MCF 10A (cell line): ENCODE measurements around the gene RGS3. TPM values are rescaled to one million over a fixed set of nuclear protein-coding genes. Genes with fewer than 3 reads are reported as not detected.

Experiments
- BruUV-seq: library from RNA; stranded (reverse); fragments of 400-500 nt; replicated peaks from 2 replicates; lab custom pipeline; 2021; lab: Mats Ljungman, UMichigan
- CTCF ChIA-PET: fragments of 300-600 bp; sonication (Branson Sonifier 250); formaldehyde crosslinking; extraction: SDS; loops from one replicate; lab custom pipeline; 2021; ENCODE audit warnings: antibody characterized with exemption, inconsistent platforms; lab: Yijun Ruan, JAX
- POLR2A ChIA-PET: fragments of 300-600, 350-650 bp; sonication (Branson Sonifier 250); formaldehyde crosslinking; extraction: SDS; loops from one replicate; lab custom pipeline; 2020; ENCODE audit warnings: antibody characterized with exemption, inconsistent platforms; lab: Yijun Ruan, JAX
- DNase-seq: peaks from one replicate; pipeline ENCODE4 v3.0.0-alpha.2; 2018; ENCODE audit not compliant: unreplicated experiment
- H3K27ac Mint-ChIP-seq: one replicate; pipeline ENCODE4 v1.8.0; 2022; ENCODE audit warnings: mild to moderate bottlenecking, low read depth, mixed read lengths; ENCODE audit not compliant: unreplicated experiment
- H3K27me3 Mint-ChIP-seq: one replicate; pipeline ENCODE4 v1.8.0; 2022; ENCODE audit warnings: mixed read lengths; ENCODE audit not compliant: insufficient read depth, unreplicated experiment
- H3K36me3 Mint-ChIP-seq: one replicate; pipeline ENCODE4 v1.8.0; 2022; ENCODE audit warnings: mild to moderate bottlenecking, moderate library complexity, mixed read lengths; ENCODE audit not compliant: insufficient read depth, unreplicated experiment
- H3K4me1 Mint-ChIP-seq: one replicate; pipeline ENCODE4 v1.8.0; 2022; ENCODE audit warnings: mixed read lengths; ENCODE audit not compliant: insufficient read depth, unreplicated experiment
- H3K4me3 Mint-ChIP-seq: one replicate; pipeline ENCODE4 v1.8.0; 2022; ENCODE audit warnings: mild to moderate bottlenecking, moderate library complexity, mixed read lengths; ENCODE audit not compliant: unreplicated experiment
- H3K9me3 Mint-ChIP-seq: one replicate; pipeline ENCODE4 v1.8.0; 2022; ENCODE audit warnings: mixed read lengths; ENCODE audit not compliant: unreplicated experiment
- CTCF ChIP-seq: fragments of 200-600 bp; IDR thresholded peaks from one replicate; pipeline ENCODE4 v1.8.0; 2022; ENCODE audit warnings: antibody characterized with exemption, mild to moderate bottlenecking; ENCODE audit not compliant: unreplicated experiment
- intact Hi-C: fragments of 100-400 bp; cut with micrococcal nuclease; formaldehyde crosslinking; loops from 2 replicates; pipeline ENCODE4 v1.14.1; 2022
- total RNA-seq: library from RNA; stranded (reverse); gene quantifications from 2 replicates; pipeline ENCODE4 v1.2.3, GENCODE V29; 2022

The RGS3 gene
- total RNA-seq, 1 experiment from 2014 or later = 32.1 TPM

- CTCF ChIA-PET = interaction anchor here (1.2 to 10.1 kb wide), 5 partner anchors 9 to 80 kb away, joined by 4 to 81 read pairs (median 6); no protein-coding TSS in a partner anchor
- intact Hi-C loops = no loop called here
- Mint-ChIP-seq H3K27me3 (no peaks in the 10 kb centered on the region), H3K9me3 (no peaks in the 10 kb centered on the region), H3K4me1 (peaks cover 16% of the 10 kb centered on the region), H3K27ac (peak overlapping the region; percentile 16), H3K4me3 (no peak overlapping the region), H3K36me3 (peaks cover 3% of the 10 kb centered on the region)
- POLR2A ChIA-PET = interaction anchor here (0.7 to 1.3 kb wide), 3 partner anchors 20 to 192 kb away, joined by 3 to 4 read pairs (median 4); no protein-coding TSS in a partner anchor
- TF ChIP-seq CTCF = no peak
- DNase-seq = peak; percentile 88
- no TSS peak for BruUV-seq
These were observed 138.9 kb downstream of the RGS3 start for GRCh38 chr9:113602126-113603047.

- H3K27me3 Mint-ChIP-seq = no peaks in the 10 kb centered on the region
- no peak overlapping the region for H3K27ac Mint-ChIP-seq
- intact Hi-C loops = no loop called here
- H3K4me3 Mint-ChIP-seq = no peak overlapping the region
- H3K4me1 Mint-ChIP-seq = peaks cover 16% of the 10 kb centered on the region
- ChIA-PET POLR2A (interaction anchor here (1.1 to 1.3 kb wide), 2 partner anchors 20 to 193 kb away, joined by 4 read pairs; no protein-coding TSS in a partner anchor), CTCF (interaction anchor here (1.2 to 10.1 kb wide), 5 partner anchors 10 to 79 kb away, joined by 4 to 81 read pairs (median 6); no protein-coding TSS in a partner anchor)
- DNase-seq = peak; percentile 32
- BruUV-seq = no TSS peak
- no peak for TF ChIP-seq CTCF
- H3K9me3 Mint-ChIP-seq = no peaks in the 10 kb centered on the region
- H3K36me3 Mint-ChIP-seq = no peaks in the 10 kb centered on the region
These were observed 139.5 kb downstream of the RGS3 start for GRCh38 chr9:113603048-113603375.

- peaks cover 16% of the 10 kb centered on the region for H3K4me1 Mint-ChIP-seq
- ChIA-PET CTCF (interaction anchor here (2.0 to 10.1 kb wide), 3 partner anchors 11 to 53 kb away, joined by 6 to 81 read pairs (median 10); no protein-coding TSS in a partner anchor), POLR2A (no interaction called here)
- no peak overlapping the region for H3K4me3 Mint-ChIP-seq
- no TSS peak for BruUV-seq
- no peak for TF ChIP-seq CTCF
- H3K27ac Mint-ChIP-seq = no peak overlapping the region
- DNase-seq = no peak
- H3K27me3 Mint-ChIP-seq = no peaks in the 10 kb centered on the region
- no peaks in the 10 kb centered on the region for H3K36me3 Mint-ChIP-seq
- H3K9me3 Mint-ChIP-seq = no peaks in the 10 kb centered on the region
- intact Hi-C loops = no loop called here
These were observed 140.2 kb downstream of the RGS3 start for GRCh38 chr9:113603773-113604172.

GRCh38 chr9:113604393-113604792 lies 140.9 kb downstream of the RGS3 start:
- BruUV-seq = no TSS peak
- H3K4me1 Mint-ChIP-seq = peaks cover 16% of the 10 kb centered on the region
- no peak for TF ChIP-seq CTCF
- no peak overlapping the region for H3K27ac Mint-ChIP-seq
- intact Hi-C loops = no loop called here
- H3K9me3 Mint-ChIP-seq = no peaks in the 10 kb centered on the region
- H3K27me3 Mint-ChIP-seq = no peaks in the 10 kb centered on the region
- no peaks in the 10 kb centered on the region for H3K36me3 Mint-ChIP-seq
- no peak for DNase-seq
- no peak overlapping the region for H3K4me3 Mint-ChIP-seq
- CTCF ChIA-PET = interaction anchor here (1.2 to 10.1 kb wide), 2 partner anchors 13 to 53 kb away, joined by 3 to 81 read pairs; no protein-coding TSS in a partner anchor
- POLR2A ChIA-PET = no interaction called here
